ENCODE data around the gene TRIM31. TPM values are rescaled to one million over a fixed set of nuclear protein-coding genes. Genes with fewer than 3 reads are reported as not detected.

TRIM31 gene
- polyA plus RNA-seq, 1 donor (not counting 4 experiments of a cell fraction or from before 2014, with no cell fraction given), result not detected

DNA sequence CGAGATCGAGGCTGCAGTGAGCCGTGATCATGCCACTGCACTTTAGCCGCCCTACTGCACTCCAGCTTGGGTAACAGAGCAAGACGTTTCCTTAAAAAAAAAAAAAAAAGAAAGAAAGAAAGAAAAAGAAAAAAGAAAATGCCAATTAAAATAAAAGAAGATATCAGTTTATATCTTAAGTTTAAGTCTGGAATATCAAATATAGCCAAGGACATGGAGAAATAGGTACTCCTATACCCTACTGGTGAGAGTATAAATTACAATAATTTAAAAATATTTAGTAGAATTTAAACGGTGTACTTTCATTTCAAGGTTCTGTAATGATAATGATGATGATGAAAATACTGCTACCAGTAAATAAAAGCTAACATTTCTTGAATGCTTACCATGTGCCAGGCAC lies 3.8 kb upstream of the TRIM31 start:
- Histone ChIP-seq H3K9ac (ENCODE audit: control insufficient read depth, extremely low read depth, insufficient read depth, low read length) (no peak overlapping the region), H3K4me3 (ENCODE audit: control insufficient read depth in 2 of 3, extremely low read depth in 1 of 3, insufficient read depth in 2 of 3, low read depth in 1 of 3, low read length in 3 of 3) (no peak overlapping the region), H3K27me3 (ENCODE audit: control insufficient read depth, extremely low read depth, insufficient read depth, low read length) (peaks cover 26% of the 10 kb centered on the region), H3K4me1 (ENCODE audit: control insufficient read depth, extremely low read depth, insufficient read depth, low read length) (no peaks in the 10 kb centered on the region), H3K36me3 (ENCODE audit: control insufficient read depth in 2 of 2, extremely low read depth in 1 of 2, insufficient read depth in 2 of 2, low read length in 2 of 2) (no peaks in the 10 kb centered on the region), H3K9me1 (ENCODE audit: control insufficient read depth, extremely low read depth, insufficient read depth, low read length) (no peaks in the 10 kb centered on the region), H2AFZ (ENCODE audit: control insufficient read depth, low read length) (no peak overlapping the region), H3K27ac (ENCODE audit: control insufficient read depth, insufficient read depth, low read length) (no peak overlapping the region), H3K9me3 (ENCODE audit: control insufficient read depth, low read depth, low read length) (no peaks in the 10 kb centered on the region), H4K20me1 (ENCODE audit: control insufficient read depth, extremely low read depth, insufficient read depth, low read length) (no peaks in the 10 kb centered on the region), H3K4me2 (ENCODE audit: control insufficient read depth, extremely low read depth, insufficient read depth, low read depth, low read length) (no peak overlapping the region), H3K79me2 (ENCODE audit: control insufficient read depth, insufficient read depth, low read length) (no peaks in the 10 kb centered on the region)
- no peak for DNase-seq (ENCODE audit: low read depth, low spot score)
- no peak for FAIRE-seq
- TF ChIP-seq, protein P1, sequence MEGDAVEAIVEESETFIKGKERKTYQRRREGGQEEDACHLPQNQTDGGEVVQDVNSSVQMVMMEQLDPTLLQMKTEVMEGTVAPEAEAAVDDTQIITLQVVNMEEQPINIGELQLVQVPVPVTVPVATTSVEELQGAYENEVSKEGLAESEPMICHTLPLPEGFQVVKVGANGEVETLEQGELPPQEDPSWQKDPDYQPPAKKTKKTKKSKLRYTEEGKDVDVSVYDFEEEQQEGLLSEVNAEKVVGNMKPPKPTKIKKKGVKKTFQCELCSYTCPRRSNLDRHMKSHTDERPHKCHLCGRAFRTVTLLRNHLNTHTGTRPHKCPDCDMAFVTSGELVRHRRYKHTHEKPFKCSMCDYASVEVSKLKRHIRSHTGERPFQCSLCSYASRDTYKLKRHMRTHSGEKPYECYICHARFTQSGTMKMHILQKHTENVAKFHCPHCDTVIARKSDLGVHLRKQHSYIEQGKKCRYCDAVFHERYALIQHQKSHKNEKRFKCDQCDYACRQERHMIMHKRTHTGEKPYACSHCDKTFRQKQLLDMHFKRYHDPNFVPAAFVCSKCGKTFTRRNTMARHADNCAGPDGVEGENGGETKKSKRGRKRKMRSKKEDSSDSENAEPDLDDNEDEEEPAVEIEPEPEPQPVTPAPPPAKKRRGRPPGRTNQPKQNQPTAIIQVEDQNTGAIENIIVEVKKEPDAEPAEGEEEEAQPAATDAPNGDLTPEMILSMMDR (optimal IDR thresholded peaks at IDR 0.05 in 1 of 3, IDR thresholded peaks at IDR 0.05 in 1 of 3, conservative IDR thresholded peaks at IDR 0.05 in 1 of 3; ENCODE audit: extremely low read depth in 1 of 3, insufficient read depth in 2 of 3, low read length in 3 of 3), result no peak
- no peak for TF ChIP-seq EZH2 (IDR thresholded peaks at IDR 0.05; ENCODE audit: low read length)
- dilution Hi-C loops (cut with MboI; ENCODE audit: extremely low pct_ligation_motif_present, low sequenced_read_pairs), result no loop called here

- FAIRE-seq, result no peak
- Histone ChIP-seq H3K4me2 (ENCODE audit: control insufficient read depth, extremely low read depth, insufficient read depth, low read depth, low read length) (no peak overlapping the region), H3K27me3 (ENCODE audit: control insufficient read depth, extremely low read depth, insufficient read depth, low read length) (peaks cover 43% of the 10 kb centered on the region), H3K4me1 (ENCODE audit: control insufficient read depth, extremely low read depth, insufficient read depth, low read length) (no peaks in the 10 kb centered on the region), H3K4me3 (ENCODE audit: control insufficient read depth in 2 of 3, extremely low read depth in 1 of 3, insufficient read depth in 2 of 3, low read depth in 1 of 3, low read length in 3 of 3) (no peak overlapping the region), H3K36me3 (ENCODE audit: control insufficient read depth in 2 of 2, extremely low read depth in 1 of 2, insufficient read depth in 2 of 2, low read length in 2 of 2) (no peaks in the 10 kb centered on the region), H2AFZ (ENCODE audit: control insufficient read depth, low read length) (no peak overlapping the region), H3K9ac (ENCODE audit: control insufficient read depth, extremely low read depth, insufficient read depth, low read length) (no peak overlapping the region), H3K9me1 (ENCODE audit: control insufficient read depth, extremely low read depth, insufficient read depth, low read length) (no peaks in the 10 kb centered on the region), H3K27ac (ENCODE audit: control insufficient read depth, insufficient read depth, low read length) (no peak overlapping the region), H3K79me2 (ENCODE audit: control insufficient read depth, insufficient read depth, low read length) (no peaks in the 10 kb centered on the region), H4K20me1 (ENCODE audit: control insufficient read depth, extremely low read depth, insufficient read depth, low read length) (no peaks in the 10 kb centered on the region), H3K9me3 (ENCODE audit: control insufficient read depth, low read depth, low read length) (no peaks in the 10 kb centered on the region)
- no peak for DNase-seq (ENCODE audit: low read depth, low spot score)
- dilution Hi-C loops (cut with MboI; ENCODE audit: extremely low pct_ligation_motif_present, low sequenced_read_pairs), result no loop called here
- no peak for TF ChIP-seq EZH2 (IDR thresholded peaks at IDR 0.05; ENCODE audit: low read length)
- TF ChIP-seq, protein P1 (optimal IDR thresholded peaks at IDR 0.05 in 1 of 3, IDR thresholded peaks at IDR 0.05 in 1 of 3, conservative IDR thresholded peaks at IDR 0.05 in 1 of 3; ENCODE audit: extremely low read depth in 1 of 3, insufficient read depth in 2 of 3, low read length in 3 of 3), result no peak
These were observed 951 bp upstream of the TRIM31 start for GRCh38 chr6:30113841-30114240.

Measured in keratinocyte (primary cell).